GM10266 (cell line): ENCODE results near the gene KRTAP5-5.
"Not testable (repeated sequence)": the region's sequence is repeated elsewhere in the genome, so short reads cannot be mapped to it uniquely, and the experiment has no call there.

Source experiments
- DNase-seq: peaks from one replicate; pipeline ENCODE4 v3.0.0; 2012; ENCODE audit errors: extremely low spot score
- TF ChIP-seq, protein P1 (sequence below): IDR thresholded peaks from 2 replicates; pipeline ENCODE4 v1.5.1; 2012; ENCODE audit warnings: mild to moderate bottlenecking, low read depth; ENCODE audit not compliant: control insufficient read depth, insufficient read depth; ENCODE audit errors: missing control alignments

The KRTAP5-5 gene, protein sequence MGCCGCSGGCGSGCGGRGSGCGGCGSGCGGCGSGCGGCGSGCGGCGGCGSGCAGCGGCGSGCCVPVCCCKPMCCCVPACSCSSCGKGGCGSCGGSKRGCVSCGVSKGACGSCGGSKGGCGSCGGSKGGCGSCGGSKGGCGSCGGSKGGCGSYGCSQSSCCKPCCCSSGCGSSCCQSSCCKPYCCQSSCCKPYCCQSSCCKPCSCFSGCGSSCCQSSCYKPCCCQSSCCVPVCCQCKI

DNA sequence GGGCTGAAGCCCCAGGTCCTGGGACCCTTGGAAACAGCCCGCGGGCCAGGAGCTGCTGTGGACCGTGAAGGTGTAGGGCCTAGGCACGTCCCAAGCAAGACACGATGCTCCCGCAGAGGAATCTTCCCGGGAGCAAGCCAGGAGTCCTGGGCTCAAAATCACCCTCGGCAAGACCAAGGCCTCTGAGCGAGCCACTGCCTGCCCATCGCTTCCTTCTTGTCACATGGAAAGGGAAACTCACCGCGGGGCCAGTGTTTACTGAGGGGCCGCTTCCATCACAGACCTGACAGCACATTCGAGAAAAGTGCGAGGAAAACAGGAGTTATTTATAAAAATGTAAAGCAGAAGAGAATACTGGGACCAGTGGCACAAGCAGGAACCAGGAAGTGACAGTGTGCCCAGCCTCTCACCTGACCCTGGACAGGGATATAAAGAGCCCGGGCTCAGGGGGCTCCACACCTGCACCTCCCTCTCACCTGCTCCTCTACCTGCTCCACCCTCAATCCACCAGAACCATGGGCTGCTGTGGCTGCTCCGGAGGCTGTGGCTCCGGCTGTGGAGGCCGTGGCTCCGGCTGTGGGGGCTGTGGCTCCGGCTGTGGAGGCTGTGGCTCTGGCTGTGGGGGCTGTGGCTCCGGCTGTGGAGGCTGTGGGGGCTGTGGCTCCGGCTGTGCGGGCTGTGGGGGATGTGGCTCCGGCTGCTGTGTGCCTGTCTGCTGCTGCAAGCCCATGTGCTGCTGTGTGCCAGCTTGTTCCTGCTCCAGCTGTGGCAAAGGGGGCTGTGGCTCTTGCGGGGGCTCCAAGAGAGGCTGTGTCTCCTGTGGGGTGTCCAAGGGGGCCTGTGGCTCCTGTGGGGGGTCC lies at the start of gene KRTAP5-5:
Gene KRTAP5-5 (plus strand): TSS at position 450 of the 860 bp plus-strand sequence. CDS start 66 bp downstream, at position 516.
- DNase-seq: no peak

DNA sequence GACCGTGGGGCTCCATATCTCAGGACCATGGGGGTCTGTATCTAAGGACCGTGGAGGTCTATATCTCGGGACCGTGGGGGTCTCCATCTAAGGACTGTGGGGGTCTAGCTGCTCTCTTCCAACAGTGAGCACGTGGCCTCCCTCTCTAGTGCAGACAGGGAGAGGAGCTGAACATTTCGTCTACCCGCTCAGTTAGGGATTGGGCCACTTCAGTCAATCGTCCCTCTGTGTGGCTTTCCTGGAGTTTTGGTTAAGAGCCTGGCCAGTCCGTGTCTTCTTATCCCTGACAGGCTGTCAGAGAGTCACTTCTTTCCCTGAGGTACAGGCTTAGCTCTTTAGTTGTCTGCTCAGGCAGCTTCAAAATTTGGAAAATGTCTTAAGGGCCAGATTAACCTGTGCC lies 47.6 kb upstream of the KRTAP5-5 start:
- DNase-seq: no peak
- TF ChIP-seq, protein P1, sequence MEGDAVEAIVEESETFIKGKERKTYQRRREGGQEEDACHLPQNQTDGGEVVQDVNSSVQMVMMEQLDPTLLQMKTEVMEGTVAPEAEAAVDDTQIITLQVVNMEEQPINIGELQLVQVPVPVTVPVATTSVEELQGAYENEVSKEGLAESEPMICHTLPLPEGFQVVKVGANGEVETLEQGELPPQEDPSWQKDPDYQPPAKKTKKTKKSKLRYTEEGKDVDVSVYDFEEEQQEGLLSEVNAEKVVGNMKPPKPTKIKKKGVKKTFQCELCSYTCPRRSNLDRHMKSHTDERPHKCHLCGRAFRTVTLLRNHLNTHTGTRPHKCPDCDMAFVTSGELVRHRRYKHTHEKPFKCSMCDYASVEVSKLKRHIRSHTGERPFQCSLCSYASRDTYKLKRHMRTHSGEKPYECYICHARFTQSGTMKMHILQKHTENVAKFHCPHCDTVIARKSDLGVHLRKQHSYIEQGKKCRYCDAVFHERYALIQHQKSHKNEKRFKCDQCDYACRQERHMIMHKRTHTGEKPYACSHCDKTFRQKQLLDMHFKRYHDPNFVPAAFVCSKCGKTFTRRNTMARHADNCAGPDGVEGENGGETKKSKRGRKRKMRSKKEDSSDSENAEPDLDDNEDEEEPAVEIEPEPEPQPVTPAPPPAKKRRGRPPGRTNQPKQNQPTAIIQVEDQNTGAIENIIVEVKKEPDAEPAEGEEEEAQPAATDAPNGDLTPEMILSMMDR: no peak

More for the DNA sequence above, at the start of gene KRTAP5-5:
- TF ChIP-seq, protein P1: no peak

DNA sequence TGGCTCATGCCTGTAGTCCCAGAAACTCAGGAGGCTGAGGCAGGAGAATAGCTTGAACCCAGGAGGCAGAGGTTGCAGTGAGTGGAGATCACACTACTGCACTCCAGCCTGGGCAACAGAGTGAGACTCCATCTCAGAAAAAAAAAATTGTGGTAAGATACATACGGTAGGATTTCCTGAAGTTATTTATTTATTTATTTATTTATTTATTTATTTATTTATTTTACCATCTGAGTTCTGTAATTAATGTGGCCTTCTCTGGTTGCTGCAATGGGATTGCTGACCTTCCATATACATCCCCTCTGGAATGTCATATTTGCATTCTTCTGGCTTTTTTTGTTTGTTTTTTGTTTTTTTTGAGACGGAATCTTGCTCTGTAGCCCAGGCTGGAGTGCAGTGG lies 46.7 kb upstream of the KRTAP5-5 start:
- not testable (repeated sequence) for DNase-seq

DNA sequence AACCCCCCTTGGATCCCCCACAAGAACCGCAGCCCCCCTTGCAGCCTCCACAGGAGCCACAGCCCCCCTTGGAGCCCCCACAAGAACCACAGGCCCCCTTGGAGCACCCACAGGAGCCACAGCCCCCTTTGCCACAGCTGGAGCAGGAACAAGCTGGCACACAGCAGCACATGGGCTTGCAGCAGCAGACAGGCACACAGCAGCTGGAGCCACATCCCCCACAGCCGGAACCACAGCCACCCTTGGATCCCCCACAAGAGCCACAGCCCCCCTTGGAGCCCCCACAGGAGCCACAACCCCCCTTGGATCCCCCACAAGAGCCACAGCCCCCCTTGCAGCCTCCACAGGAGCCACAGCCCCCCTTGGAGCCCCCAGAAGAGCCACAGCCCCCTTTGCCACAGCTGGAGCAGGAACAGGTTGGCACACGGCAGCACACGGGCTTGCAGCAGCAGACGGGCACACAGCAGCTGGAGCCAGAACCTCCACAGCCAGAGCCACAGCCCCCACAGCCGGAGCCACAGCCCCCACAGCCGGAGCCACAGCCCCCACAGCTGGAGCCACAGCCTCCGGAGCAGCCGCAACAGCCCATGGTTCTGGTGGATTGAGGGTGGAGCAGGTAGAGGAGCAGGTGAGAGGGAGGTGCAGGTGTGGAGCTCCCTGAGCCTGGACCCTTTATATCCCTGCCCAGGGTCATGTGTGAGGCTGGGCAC lies 44.8 kb upstream of the KRTAP5-5 start, which contains the start of gene KRTAP5-1:
Gene KRTAP5-1 (minus strand): TSS at position 623 of the 710 bp plus-strand sequence. CDS start 34 bp downstream, at position 589.
- not testable (repeated sequence) for DNase-seq

DNA sequence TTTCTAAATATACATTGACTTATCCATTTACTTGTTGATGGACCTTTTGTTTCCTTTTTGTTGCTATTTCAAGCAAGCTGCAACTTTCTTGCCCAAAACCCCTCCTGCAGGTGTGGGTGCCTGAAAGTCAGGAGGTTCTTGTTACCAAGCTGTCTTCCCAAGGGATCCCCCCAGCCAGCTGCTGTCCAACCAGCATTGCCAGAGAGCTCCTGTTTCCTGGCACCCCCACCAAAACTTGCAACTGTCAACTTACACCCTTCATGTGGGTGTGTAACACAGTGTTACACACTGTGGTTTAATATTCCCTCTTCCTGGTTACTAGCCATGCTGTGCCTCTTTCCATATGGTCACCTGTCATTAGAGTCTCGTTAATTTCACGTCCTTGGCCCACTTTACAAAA lies 42.9 kb upstream of the KRTAP5-5 start:
- DNase-seq: no peak
- TF ChIP-seq, protein P1: no peak

DNA sequence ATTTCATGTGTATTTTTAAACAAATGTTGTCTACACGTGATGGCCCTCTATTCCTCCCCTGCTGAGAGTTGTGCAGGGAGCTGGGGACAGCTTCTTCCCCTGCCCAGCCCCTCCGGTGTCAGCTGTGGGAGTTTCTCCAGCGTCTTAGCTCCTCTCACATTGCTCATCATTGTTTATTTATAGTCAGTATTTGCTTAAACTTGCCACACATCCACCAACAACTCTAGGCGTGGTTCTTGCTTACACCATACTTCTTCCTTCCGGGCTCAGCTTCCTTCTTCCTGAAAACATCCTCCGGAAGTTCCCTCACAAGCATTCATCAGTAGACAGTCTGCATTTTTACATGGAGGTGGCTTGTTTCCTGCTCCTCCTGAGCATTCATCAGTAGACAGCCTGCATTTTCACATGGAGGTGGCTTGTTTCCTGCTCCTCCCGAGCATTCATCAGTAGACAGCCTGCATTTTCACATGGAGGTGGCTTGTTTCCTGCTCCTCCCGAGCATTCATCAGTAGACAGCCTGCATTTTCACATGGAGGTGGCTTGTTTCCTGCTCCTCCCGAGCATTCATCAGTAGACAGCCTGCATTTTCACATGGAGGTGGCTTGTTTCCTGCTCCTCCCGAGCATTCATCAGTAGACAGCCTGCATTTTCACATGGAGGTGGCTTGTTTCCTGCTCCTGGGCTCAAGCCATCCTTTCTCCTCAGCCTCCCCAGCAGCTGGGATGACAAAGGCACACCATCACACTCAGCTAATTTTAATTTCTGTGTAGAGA lies 40.2 kb upstream of the KRTAP5-5 start:
- not testable (repeated sequence) for DNase-seq

DNA sequence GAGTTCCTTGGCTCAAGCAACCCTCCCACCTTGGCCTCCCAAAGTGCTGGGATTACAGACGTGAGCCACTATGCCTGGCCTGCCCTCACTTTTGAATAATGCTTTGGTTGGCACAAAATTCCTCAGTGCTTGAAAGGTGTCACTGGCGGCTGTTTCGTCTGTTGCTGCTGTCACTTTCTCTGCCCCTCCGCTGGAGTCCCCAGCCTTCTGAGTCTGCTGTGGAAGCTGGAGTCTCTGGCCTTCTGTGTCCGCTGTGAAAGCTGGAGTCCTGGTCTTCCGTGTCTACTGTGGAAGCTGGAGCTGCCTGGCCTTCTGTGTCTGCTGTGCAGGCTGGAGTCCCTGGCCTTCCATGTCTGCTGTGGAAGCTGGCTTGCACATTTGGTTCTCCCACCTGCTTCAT lies 39.6 kb upstream of the KRTAP5-5 start:
- TF ChIP-seq, protein P1: no peak
- DNase-seq: no peak

DNA sequence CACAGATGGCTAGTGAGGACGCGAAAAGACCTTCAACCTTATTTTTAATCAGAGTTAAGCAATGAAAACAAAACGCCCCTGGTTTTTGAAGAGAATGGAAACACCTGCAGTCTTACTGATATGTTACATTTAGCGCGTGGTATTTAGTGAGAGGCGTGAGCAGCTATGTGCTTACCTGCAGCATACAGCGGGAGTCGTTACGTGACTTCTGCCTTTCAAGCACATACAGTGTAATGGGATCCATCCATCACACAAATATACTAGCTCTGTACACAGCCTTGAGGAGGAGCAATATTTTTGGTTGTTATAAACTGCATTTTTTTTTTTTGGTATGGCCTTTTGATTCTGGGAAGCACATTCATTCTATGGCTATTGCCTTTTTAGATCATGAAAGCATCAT lies 36.9 kb upstream of the KRTAP5-5 start:
- TF ChIP-seq, protein P1: no peak
- no peak for DNase-seq

DNA sequence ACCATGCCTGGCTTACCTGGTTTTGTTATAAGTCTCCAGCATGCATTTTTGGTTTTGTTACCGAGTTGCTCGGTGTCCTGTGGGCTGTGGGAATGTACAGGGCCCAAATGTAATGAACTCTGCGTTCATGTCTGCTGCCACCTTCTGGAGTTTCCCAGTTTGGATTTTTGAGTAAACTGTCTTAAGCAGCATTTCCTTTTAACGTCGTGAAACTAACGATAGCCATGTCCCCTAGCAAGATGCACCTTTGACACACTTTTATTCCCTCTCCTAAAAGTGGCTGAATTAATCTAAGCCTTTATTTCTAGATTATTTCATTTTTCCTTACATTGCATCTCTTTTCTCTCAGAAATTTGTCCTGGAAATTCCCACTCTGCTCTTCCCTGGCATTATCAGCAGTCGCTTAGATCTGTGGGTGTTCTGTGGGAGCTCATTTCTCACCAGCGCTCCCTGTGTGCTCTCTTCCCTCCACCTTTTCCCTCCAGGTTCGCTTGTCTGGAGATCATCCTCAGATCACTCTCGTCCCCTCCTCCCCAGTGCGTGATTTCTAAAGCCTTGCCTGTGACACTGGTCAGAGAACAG lies 33.5 kb upstream of the KRTAP5-5 start:
- not testable (repeated sequence) for DNase-seq

DNA sequence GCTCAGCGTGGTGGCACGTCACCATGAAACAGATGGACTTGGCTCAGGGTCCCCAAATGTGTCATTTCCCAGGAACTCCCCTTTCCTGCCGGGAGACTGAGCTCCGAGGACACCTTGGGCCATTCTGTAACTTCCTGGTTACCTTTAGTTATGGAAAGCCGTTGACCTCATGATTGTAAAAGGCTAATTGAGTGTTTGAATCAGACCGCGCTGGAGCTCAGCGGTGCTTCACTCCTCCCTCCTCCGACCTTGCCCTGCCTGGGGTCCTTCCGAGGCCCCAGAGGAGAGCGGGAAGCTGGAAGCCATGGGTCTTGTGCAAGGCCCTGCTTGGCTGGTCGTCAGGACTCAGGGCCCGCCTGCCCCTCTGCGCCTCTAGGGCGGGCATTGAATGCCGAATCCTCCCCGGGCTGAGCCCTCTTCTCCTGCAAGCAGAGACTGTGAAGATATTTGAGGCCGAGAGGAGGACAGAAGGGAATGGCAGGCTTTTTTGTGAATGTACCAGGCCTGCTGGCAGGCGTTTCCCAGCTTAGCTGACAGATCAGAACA lies 32.9 kb upstream of the KRTAP5-5 start:
- DNase-seq: not testable (repeated sequence)
